Upper lobe of left lung (tissue), 4 donors: ENCODE results near the gene FOXN3.

Experiments used
- EP300 ChIP-seq, 4 donors: sonication (generic); formaldehyde crosslinking; IDR thresholded peaks; one replicate each; pipeline ENCODE4 v1.5.1; 2017; ENCODE audit warnings: antibody characterized with exemption in 4 of 4, control low read depth in 2 of 4
- POLR2AphosphoS5 ChIP-seq, 2 donors: sonication (generic); formaldehyde crosslinking; IDR thresholded peaks; one replicate each; pipeline ENCODE4 v1.5.1; 2017; ENCODE audit warnings: antibody characterized with exemption in 2 of 2
- TF ChIP-seq, protein P1 (sequence below), 6 experiments: fragments of 450-650 bp in 4 of 6; fragments of 200-600 bp in 2 of 6; sonication (generic) in 2 of 6; IDR thresholded peaks; one replicate each; pipeline ENCODE4 v1.5.1; 2016 to 2019; ENCODE audit warnings: antibody characterized with exemption in 6 of 6

DNA sequence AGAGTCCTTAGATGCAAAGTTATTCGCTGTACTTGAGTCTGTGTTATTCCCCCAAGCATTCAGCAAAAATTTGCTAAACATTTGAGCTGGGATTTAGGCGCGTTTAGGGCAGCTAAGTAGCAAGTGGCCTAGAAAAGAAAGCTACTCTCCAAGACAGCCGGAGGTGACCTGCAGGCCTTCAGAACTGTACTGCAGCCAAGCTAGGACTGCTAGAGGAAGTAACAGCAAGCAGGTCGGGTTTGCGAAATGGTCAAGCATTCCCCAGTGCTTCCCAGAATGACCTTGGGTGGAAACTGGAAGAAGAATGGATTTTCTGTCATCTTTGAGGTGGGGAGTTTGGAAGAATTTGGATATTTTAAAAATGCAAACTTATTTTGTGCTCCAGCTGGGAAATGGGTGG is 287.5 kb downstream of the FOXN3 start:
- TF ChIP-seq, protein P1, sequence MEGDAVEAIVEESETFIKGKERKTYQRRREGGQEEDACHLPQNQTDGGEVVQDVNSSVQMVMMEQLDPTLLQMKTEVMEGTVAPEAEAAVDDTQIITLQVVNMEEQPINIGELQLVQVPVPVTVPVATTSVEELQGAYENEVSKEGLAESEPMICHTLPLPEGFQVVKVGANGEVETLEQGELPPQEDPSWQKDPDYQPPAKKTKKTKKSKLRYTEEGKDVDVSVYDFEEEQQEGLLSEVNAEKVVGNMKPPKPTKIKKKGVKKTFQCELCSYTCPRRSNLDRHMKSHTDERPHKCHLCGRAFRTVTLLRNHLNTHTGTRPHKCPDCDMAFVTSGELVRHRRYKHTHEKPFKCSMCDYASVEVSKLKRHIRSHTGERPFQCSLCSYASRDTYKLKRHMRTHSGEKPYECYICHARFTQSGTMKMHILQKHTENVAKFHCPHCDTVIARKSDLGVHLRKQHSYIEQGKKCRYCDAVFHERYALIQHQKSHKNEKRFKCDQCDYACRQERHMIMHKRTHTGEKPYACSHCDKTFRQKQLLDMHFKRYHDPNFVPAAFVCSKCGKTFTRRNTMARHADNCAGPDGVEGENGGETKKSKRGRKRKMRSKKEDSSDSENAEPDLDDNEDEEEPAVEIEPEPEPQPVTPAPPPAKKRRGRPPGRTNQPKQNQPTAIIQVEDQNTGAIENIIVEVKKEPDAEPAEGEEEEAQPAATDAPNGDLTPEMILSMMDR (IDR thresholded peaks at IDR 0.05): no peak
- TF ChIP-seq EP300 (IDR thresholded peaks at IDR 0.05): no peak
- TF ChIP-seq POLR2AphosphoS5 (IDR thresholded peaks at IDR 0.05): no peak
